Progenitor cell of endocrine pancreas (in vitro differentiated cells): ENCODE data around the gene PAPOLG. TPM values are rescaled to one million over a fixed set of nuclear protein-coding genes. Genes with fewer than 3 reads are reported as not detected.

Experiments
- DNase-seq: peaks from one replicate; pipeline ENCODE4 v3.0.0; 2021; ENCODE audit warnings: low spot score; ENCODE audit not compliant: unreplicated experiment
- H3K27ac Mint-ChIP-seq: 2 replicates; pipeline ENCODE4 v1.8.0; 2021; ENCODE audit warnings: mild to moderate bottlenecking, moderate library complexity, mixed read lengths
- H3K27me3 Mint-ChIP-seq: 2 replicates; pipeline ENCODE4 v1.8.0; 2021; ENCODE audit warnings: mixed read lengths
- H3K36me3 Mint-ChIP-seq: 2 replicates; pipeline ENCODE4 v1.8.0; 2022; ENCODE audit warnings: mixed read lengths; ENCODE audit not compliant: insufficient read depth
- H3K4me1 Mint-ChIP-seq: 2 replicates; pipeline ENCODE4 v1.8.0; 2021; ENCODE audit warnings: low read depth, mixed read lengths
- H3K4me3 Mint-ChIP-seq: 2 replicates; pipeline ENCODE4 v1.8.0; 2021; ENCODE audit warnings: low read depth, mild to moderate bottlenecking, moderate library complexity, mixed read lengths
- H3K9me3 Mint-ChIP-seq: 2 replicates; pipeline ENCODE4 v1.8.0; 2021; ENCODE audit warnings: low read depth, mixed read lengths
- CTCF ChIP-seq: fragments of 200-600 bp; sonication (generic); IDR thresholded peaks from one replicate; pipeline ENCODE4 v1.5.0; 2021; ENCODE audit warnings: antibody characterized with exemption, mild to moderate bottlenecking; ENCODE audit not compliant: unreplicated experiment
- total RNA-seq: library from RNA; stranded (reverse); gene quantifications from 2 replicates; pipeline ENCODE4 v1.2.1, GENCODE V29; 2021

Gene PAPOLG
- total RNA-seq, 1 donor from 2014 or later, result 31.8 TPM

- no peak for DNase-seq
- TF ChIP-seq CTCF, result no peak
- Mint-ChIP-seq H3K27me3 (no peaks in the 10 kb centered on the region), H3K9me3 (no peaks in the 10 kb centered on the region), H3K4me1 (no peaks in the 10 kb centered on the region), H3K4me3 (no peak overlapping the region), H3K27ac (no peak overlapping the region), H3K36me3 (no peaks in the 10 kb centered on the region)
These were observed 88.0 kb downstream of the PAPOLG start for GRCh38 chr2:60844105-60844504.

GRCh38 chr2:60847854-60848253 is 91.8 kb downstream of the PAPOLG start:
- Mint-ChIP-seq H3K4me1 (no peaks in the 10 kb centered on the region), H3K4me3 (no peak overlapping the region), H3K27me3 (peaks cover under 1% of the 10 kb centered on the region), H3K36me3 (no peaks in the 10 kb centered on the region), H3K9me3 (no peaks in the 10 kb centered on the region), H3K27ac (no peak overlapping the region)
- TF ChIP-seq CTCF, result no peak
- no peak for DNase-seq

Other genes with a start within 250 kb of the PAPOLG start
- 46.2 and 47.9 TPM in 2 replicates for gene BCL11A, start 202.6 kb upstream of the PAPOLG start, total RNA-seq
- gene REL, start 125.3 kb downstream of the PAPOLG start, total RNA-seq, result 11.9 and 12.3 TPM in 2 replicates